ENCODE results near the gene PRCP. TPM values are rescaled to one million over a fixed set of nuclear protein-coding genes. Genes with fewer than 3 reads are reported as not detected.
"Not testable (repeated sequence)": the region's sequence is repeated elsewhere in the genome, so short reads cannot be mapped to it uniquely, and the experiment has no call there.

The PRCP gene
- total RNA-seq, 1 donor from 2014 or later: 62.0 TPM

DNA sequence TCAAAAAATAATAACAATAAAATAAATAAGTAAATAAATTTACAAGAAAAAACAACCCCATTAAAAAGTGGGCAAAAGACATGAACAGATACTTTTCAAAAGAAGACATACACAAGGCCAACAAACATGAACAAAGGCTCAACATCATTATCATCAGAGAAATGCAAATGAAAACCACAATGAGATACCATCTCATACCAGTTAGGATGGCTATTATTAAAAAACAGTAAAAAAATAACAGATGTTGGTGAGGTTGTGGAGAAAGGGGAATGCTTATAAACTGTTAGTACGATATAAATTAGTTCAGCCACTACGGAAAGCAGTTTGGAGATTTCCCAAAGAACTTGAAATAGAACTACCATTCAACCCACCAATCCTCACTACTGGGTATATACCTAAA, 44.6 kb downstream of the PRCP start:
- H3K27ac Mint-ChIP-seq (ENCODE audit: unreplicated experiment): no peak overlapping the region
- H3K9me3 ChIP-seq (ENCODE audit: insufficient read depth, low read depth, low read length): no peaks in the 10 kb centered on the region
- no peaks in the 10 kb centered on the region for H3K9me3 Mint-ChIP-seq (ENCODE audit: unreplicated experiment)
- no peak overlapping the region for H3K4me3 ChIP-seq (ENCODE audit: insufficient read depth, low read depth, low read length)
- H3K36me3 ChIP-seq (ENCODE audit: insufficient read depth, low read length): no peaks in the 10 kb centered on the region
- peaks cover 18% of the 10 kb centered on the region for H3K4me1 ChIP-seq (ENCODE audit: insufficient read depth, low read length)
- no peaks in the 10 kb centered on the region for H3K27me3 Mint-ChIP-seq (ENCODE audit: low read depth, unreplicated experiment)
- no peak for TF ChIP-seq EZH2 (IDR thresholded peaks at IDR 0.05; ENCODE audit: insufficient read depth, low read length)
- TF ChIP-seq, protein P1, sequence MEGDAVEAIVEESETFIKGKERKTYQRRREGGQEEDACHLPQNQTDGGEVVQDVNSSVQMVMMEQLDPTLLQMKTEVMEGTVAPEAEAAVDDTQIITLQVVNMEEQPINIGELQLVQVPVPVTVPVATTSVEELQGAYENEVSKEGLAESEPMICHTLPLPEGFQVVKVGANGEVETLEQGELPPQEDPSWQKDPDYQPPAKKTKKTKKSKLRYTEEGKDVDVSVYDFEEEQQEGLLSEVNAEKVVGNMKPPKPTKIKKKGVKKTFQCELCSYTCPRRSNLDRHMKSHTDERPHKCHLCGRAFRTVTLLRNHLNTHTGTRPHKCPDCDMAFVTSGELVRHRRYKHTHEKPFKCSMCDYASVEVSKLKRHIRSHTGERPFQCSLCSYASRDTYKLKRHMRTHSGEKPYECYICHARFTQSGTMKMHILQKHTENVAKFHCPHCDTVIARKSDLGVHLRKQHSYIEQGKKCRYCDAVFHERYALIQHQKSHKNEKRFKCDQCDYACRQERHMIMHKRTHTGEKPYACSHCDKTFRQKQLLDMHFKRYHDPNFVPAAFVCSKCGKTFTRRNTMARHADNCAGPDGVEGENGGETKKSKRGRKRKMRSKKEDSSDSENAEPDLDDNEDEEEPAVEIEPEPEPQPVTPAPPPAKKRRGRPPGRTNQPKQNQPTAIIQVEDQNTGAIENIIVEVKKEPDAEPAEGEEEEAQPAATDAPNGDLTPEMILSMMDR (IDR thresholded peaks at IDR 0.05; ENCODE audit: insufficient read depth, low read depth, low read length): no peak
- H2AFZ ChIP-seq (ENCODE audit: low read depth, low read length): no peak overlapping the region
- H3K4me1 Mint-ChIP-seq (ENCODE audit: low read depth, unreplicated experiment): peaks cover 30% of the 10 kb centered on the region
- FAIRE-seq: no peak
- no peak overlapping the region for H3K4me3 Mint-ChIP-seq (ENCODE audit: unreplicated experiment)
- no peak overlapping the region for H3K9ac ChIP-seq (ENCODE audit: low read length)
- no peak overlapping the region for H3K27ac ChIP-seq (ENCODE audit: low read depth, low read length)
- H3K36me3 Mint-ChIP-seq (ENCODE audit: low read depth, unreplicated experiment): no peaks in the 10 kb centered on the region
- DNase-seq (ENCODE audit: low read depth): peak; percentile 16
- no peak overlapping the region for H3K4me2 ChIP-seq (ENCODE audit: low read length)
- H4K20me1 ChIP-seq (ENCODE audit: insufficient read depth, low read length): no peaks in the 10 kb centered on the region
- H3K79me2 ChIP-seq (ENCODE audit: insufficient read depth, low read length): no peaks in the 10 kb centered on the region
- no peaks in the 10 kb centered on the region for H3K27me3 ChIP-seq (ENCODE audit: insufficient read depth, low read length)

DNA sequence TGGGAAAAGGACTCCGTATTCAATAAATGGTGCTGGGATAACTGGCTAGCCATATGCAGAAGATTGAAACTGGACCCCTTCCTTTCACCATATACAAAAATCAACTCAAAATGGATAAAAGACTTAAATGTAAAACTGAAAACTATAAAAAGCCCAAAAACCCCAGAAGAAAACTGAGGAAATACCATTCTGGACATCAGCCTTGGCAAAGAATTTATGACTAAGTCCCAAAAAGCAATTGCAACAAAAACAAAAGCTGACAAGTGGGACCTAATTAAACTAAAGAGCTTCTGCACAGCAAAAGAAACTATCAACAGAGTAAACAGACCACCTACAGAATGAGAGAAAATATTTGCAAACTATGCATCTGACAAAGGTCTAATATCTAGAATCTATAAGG, 45.3 kb downstream of the PRCP start:
- Histone ChIP-seq H3K4me2 (ENCODE audit: low read length) (peak overlapping the region; percentile 46), H3K4me3 (ENCODE audit: insufficient read depth, low read depth, low read length) (peak overlapping the region; percentile 0), H3K4me1 (ENCODE audit: insufficient read depth, low read length) (peaks cover 18% of the 10 kb centered on the region)
- not testable (repeated sequence) for H3K27ac Mint-ChIP-seq (ENCODE audit: unreplicated experiment); H3K36me3 Mint-ChIP-seq (ENCODE audit: low read depth, unreplicated experiment); H3K9ac ChIP-seq (ENCODE audit: low read length); H3K27me3 ChIP-seq (ENCODE audit: insufficient read depth, low read length); H2AFZ ChIP-seq (ENCODE audit: low read depth, low read length); DNase-seq (ENCODE audit: low read depth); FAIRE-seq; H3K36me3 ChIP-seq (ENCODE audit: insufficient read depth, low read length); H3K27ac ChIP-seq (ENCODE audit: low read depth, low read length); H4K20me1 ChIP-seq (ENCODE audit: insufficient read depth, low read length); H3K4me3 Mint-ChIP-seq (ENCODE audit: unreplicated experiment); H3K9me3 ChIP-seq (ENCODE audit: insufficient read depth, low read depth, low read length); H3K9me3 Mint-ChIP-seq (ENCODE audit: unreplicated experiment); H3K79me2 ChIP-seq (ENCODE audit: insufficient read depth, low read length); H3K27me3 Mint-ChIP-seq (ENCODE audit: low read depth, unreplicated experiment)
- H3K4me1 Mint-ChIP-seq (ENCODE audit: low read depth, unreplicated experiment): peaks cover 30% of the 10 kb centered on the region

DNA sequence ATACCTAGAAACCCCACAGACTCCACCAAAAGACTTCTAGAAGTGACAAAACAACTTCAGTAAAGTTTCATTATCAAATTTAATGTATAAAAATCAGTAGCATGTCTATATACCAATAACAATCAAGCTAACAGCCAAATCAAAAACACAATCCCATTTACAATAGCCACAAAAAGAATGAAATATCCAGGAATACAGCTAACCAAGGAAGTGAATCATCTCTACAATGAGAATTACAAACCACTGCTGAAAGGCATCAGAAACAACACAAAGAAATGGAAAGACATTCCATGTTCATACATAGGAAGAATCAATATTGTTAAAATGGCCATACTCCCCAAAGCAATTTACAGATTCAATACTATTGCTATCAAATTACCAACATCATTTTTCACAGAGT, 46.0 kb downstream of the PRCP start:
- H4K20me1 ChIP-seq (ENCODE audit: insufficient read depth, low read length): no peaks in the 10 kb centered on the region
- DNase-seq (ENCODE audit: low read depth) (peak; percentile 15), FAIRE-seq (peak; percentile 56)
- no peaks in the 10 kb centered on the region for H3K27me3 Mint-ChIP-seq (ENCODE audit: low read depth, unreplicated experiment)
- H3K9me3 ChIP-seq (ENCODE audit: insufficient read depth, low read depth, low read length): no peaks in the 10 kb centered on the region
- H3K9me3 Mint-ChIP-seq (ENCODE audit: unreplicated experiment): no peaks in the 10 kb centered on the region
- H3K27ac ChIP-seq (ENCODE audit: low read depth, low read length): no peak overlapping the region
- peak overlapping the region; percentile 90 for H3K27ac Mint-ChIP-seq (ENCODE audit: unreplicated experiment)
- H3K4me1 ChIP-seq (ENCODE audit: insufficient read depth, low read length): peaks cover 17% of the 10 kb centered on the region
- no peaks in the 10 kb centered on the region for H3K36me3 ChIP-seq (ENCODE audit: insufficient read depth, low read length)
- no peaks in the 10 kb centered on the region for H3K27me3 ChIP-seq (ENCODE audit: insufficient read depth, low read length)
- no peaks in the 10 kb centered on the region for H3K79me2 ChIP-seq (ENCODE audit: insufficient read depth, low read length)
- no peak overlapping the region for H3K4me3 ChIP-seq (ENCODE audit: insufficient read depth, low read depth, low read length)
- TF ChIP-seq, protein P1 (IDR thresholded peaks at IDR 0.05; ENCODE audit: insufficient read depth, low read depth, low read length): no peak
- TF ChIP-seq EZH2 (IDR thresholded peaks at IDR 0.05; ENCODE audit: insufficient read depth, low read length): no peak
- no peak overlapping the region for H3K4me3 Mint-ChIP-seq (ENCODE audit: unreplicated experiment)
- H2AFZ ChIP-seq (ENCODE audit: low read depth, low read length): no peak overlapping the region
- H3K9ac ChIP-seq (ENCODE audit: low read length): no peak overlapping the region
- H3K4me2 ChIP-seq (ENCODE audit: low read length): peak overlapping the region; percentile 46
- peaks cover 28% of the 10 kb centered on the region for H3K4me1 Mint-ChIP-seq (ENCODE audit: low read depth, unreplicated experiment)
- no peaks in the 10 kb centered on the region for H3K36me3 Mint-ChIP-seq (ENCODE audit: low read depth, unreplicated experiment)

Data from astrocyte (in vitro differentiated cells and primary cell).